HG03575 (cell line): ENCODE data around the gene LKAAEAR1.

ENCODE experiments used
- ATAC-seq: cut with Tn5 transposase; IDR thresholded peaks from one replicate; pipeline ENCODE4 v1.9.1; 2021; ENCODE audit not compliant: unreplicated experiment, insufficient number of reproducible peaks, low FRiP score; ENCODE audit errors: extremely low read depth

LKAAEAR1 gene

DNA sequence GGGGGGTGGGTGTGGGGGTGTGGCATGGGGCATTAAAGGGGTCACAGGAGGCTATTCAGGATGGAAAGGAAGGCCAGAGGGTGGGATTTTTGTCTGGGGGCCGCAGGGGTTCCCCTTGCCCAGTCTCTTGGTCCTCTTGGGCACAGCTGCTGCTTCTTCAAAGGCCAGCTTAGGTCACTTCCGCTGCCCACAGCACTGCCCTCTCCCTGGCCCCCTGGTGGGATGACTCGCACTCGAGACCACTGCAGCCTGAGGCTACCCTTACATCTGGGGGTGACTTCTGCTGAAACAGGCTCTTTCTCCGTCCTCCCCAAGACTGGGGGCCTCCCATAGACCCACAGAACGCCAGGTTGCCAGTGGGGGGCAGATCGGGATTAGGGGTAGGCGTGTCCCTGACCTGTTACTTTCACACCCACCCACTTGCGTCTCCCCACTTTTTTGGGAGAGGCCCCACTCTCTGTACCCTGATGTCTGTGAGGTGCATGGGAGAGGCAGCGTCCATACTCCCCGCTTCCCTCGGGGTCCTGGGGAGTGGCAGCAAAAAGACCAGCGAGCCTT is 1.3 kb downstream of the LKAAEAR1 start:
- ATAC-seq = no peak

DNA sequence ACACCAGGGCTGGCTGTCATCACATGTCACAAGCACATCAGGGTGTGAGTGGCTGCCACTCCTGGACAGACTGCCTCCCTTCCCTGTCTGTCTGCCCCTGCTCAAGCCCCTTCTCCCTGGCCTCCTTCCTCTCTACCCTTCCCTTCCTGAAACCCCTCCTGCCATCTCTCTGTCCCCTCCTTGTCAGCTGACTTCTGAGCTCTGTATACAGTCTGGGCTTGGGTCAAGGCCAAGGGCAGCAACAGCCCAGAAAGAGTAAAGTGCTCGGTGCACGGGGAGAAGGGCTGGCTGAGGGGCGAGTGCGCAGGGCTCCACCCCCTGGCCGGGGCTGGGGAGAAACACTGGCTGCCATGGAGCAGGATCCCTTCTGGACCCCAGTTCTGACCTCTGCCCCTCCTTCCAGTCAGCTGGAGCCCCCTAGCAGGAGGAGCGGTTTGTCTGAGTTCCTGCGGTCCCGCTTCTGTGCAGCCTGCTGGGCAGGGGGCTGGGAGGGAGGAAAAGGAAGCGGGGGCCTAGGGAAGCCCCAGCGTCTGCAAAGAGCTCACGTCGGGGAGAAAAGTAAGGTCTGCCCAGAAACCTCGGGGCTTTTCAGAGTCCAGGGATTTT is 2.0 kb downstream of the LKAAEAR1 start:
- no peak for ATAC-seq

GRCh38 chr20:64081624-64081964 is 2.6 kb downstream of the LKAAEAR1 start:
- no peak for ATAC-seq

DNA sequence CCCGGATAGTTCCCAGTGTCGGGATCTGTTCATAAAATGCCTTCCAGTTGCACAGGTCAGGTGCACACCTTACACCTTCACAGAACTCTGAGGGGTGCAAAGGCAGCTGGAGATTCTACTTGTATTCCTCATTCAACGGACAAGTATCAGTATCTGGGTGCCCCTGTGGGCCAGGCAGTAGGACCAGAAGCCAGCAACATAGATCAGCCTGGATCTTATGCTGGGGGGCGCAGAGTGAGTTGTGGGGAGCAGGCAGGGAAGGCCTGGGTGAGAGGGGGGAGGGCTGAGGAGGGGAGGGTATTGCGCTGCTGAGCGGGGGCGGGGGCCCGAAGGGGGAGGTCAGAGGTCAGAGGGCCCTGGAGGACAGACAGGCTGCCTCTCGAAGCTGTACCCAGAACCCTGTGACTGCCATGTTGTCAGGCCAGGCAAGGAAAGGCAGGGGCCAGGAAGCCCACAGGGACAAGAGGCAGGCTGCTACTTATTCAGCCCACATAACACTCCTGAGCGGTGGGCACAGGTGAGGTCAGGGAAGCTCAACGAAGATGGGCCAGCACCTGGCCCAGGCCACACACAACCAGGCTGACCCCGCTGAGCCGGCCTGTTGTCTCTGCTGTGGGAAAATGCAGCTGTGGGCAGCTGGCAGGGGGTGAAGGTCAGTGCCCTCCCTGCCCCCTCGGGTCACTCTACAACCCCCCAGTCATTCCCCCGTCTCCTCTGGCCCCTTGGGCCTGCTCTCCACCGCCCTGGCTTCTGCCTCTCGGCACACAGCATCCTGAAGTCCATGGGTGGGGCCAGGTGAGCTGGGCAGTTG is 3.2 kb downstream of the LKAAEAR1 start:
- ATAC-seq = no peak

DNA sequence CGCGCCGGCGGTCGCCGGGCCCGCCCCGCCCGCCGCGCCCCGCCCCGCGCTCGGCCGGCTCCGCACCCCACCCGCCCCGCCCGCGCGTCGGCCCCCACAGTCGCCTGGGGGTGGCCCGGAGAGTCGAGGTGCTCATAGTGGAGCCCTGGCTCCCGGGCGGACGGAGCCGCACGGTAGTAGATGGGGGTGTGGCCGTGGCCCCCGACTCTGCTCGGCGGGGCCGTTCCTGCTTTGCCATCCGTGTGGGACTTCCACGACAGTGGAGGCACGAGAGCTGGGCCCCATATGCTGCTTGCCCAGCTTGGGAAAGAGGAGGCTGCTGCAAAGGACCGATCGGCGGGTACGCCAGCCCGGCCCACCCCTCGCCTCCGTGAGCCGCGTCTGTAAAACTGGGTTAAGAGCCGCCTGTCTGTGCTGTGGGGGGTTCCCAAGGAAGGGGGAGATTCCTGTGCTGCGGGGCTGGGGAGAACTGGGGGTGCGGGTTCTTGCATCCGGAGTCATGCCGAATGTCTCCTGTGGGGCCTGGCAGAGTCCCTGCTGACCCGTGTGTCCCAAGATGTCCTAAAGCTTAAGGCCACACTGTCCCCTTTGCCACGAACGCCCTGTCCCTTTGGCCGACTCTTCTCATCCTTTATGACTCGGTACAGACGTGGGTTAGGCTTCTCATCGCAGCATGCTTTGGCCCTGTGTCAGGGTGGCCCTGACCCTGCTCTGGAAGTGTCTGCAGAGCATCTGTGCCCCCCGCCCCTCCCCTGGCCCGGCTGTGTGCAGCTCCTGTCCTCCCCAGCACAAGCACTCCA is 4.0 kb downstream of the LKAAEAR1 start, which contains the start of gene OPRL1:
TSS of gene OPRL1 (plus strand) at position 70 of the 800 bp plus-strand sequence. CDS start 12,639 bp downstream, outside the sequence.
- no peak for ATAC-seq

DNA sequence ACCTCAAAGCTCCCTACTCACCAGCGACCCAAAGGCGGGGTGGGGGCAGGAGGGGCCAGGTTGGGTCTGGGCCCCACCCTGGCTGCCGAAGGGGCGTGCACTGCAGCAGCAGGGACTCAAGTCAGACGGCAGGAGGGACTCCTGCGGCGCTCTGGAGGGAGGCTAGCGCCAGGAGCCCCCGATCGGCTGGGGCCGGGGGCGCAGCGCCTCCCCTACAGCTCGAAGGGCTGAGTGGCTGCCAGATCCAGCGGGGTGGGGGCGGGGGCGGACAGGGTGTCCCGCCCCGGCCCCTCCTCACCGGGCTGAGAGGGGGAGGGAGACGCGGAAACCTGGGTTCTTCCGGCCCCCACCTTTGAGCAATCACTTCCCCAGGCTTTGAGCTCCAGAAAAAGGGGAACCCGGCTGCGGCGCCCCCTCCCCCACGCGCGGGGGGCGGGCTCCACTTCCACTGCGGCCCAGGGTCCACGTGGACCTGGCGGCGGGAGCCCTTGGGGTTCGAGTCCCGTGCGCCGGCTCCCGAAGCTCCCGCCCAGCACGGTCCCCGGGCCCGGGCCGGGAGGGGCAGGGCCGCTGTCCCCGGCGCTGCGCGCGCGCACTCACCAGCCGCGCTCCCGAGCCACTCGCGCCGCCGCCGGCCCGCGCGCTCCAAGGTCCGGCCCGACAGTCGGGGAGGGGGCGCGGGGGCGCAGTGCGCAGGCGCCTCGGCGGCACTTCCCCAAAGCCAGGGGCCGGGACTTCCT is 4.8 kb downstream of the LKAAEAR1 start, which contains the start of gene RGS19:
TSS of gene RGS19 (minus strand) at position 246 of the 740 bp plus-strand sequence. CDS start 2,632 bp downstream, outside the sequence.
- no peak for ATAC-seq

- no peak for ATAC-seq
These were observed 5.3 kb downstream of the LKAAEAR1 start for GRCh38 chr20:64078934-64079272.

GRCh38 chr20:64077876-64078551 is 6.2 kb downstream of the LKAAEAR1 start:
- ATAC-seq = no peak

DNA sequence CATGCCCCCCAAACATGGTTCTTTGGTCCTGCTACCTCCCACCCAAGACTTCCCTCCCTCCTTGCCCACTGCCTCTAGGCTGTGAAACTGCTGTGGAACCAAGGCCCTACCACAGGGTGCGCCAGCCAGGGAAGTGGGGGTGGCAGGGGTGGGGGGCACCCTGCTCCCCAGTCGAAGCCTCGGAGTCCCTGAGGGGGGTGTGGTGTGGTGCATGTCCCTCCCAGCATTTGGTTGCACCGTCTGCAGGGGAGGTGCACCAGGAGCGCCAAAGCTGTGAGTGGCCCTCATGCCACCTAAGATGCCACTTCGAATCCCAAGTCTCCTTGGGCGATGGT is 6.7 kb downstream of the LKAAEAR1 start:
- ATAC-seq = no peak

DNA sequence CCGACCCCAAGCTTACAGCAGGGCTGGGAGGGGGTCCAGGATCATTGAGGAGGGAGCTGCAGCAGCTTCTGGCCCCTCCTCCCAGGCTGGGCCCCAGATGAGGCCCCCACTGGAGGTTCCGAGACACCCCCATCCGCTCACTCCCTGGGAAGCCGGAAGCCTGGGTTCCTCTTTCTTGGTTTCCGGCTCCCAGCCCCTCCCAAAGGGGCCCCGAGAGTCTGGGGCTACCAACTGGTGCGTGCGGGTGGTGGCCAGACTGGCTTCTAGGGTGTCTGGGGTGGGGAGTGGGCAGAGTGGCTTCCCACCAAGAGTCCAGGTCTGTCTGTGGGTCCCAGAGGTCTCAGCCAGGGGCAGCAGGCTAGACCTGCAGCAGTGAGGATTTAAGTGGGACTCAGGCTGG is 7.1 kb downstream of the LKAAEAR1 start:
- ATAC-seq = no peak

GRCh38 chr20:64076061-64076997 is 7.9 kb downstream of the LKAAEAR1 start:
- no peak for ATAC-seq

- ATAC-seq = no peak
These were observed 8.6 kb downstream of the LKAAEAR1 start for GRCh38 chr20:64075556-64075955.

GRCh38 chr20:64074963-64075362 is 9.2 kb downstream of the LKAAEAR1 start:
- ATAC-seq = no peak

GRCh38 chr20:64074184-64074789 is 9.9 kb downstream of the LKAAEAR1 start:
- ATAC-seq = no peak

GRCh38 chr20:64073476-64074183 is 10.6 kb downstream of the LKAAEAR1 start:
- ATAC-seq = no peak

DNA sequence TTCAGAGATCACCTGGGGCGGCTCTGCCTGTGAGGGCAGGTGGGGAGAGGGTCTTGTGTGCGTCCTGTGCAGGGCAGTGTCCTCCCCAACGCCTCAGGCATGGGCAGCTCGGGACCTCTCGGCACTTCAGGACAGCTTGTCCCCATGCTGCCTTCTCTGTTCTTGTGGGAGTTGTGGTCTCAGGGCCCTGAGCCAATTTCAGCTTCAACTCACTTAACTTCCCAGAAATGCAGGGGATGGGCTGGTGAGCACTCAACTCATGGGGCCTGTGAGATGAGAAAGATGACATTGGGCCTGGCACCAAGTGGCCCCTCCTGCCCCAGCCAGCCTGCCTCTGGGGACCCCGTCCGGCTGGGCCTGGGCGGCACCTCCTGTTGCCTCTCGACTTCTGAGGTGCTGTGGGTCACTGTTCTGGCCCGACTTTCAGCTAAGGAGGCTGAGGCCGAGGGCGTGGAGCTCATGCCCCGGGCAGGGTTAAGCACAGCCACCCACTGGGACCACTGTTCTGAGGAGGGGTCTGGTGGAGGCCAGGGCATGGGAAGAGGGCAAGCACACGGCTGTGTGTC is 11.6 kb downstream of the LKAAEAR1 start:
- ATAC-seq = no peak
